Renal cortical epithelial cell (primary cell): ENCODE results near the gene TAS2R43. TPM values are rescaled to one million over a fixed set of nuclear protein-coding genes. Genes with fewer than 3 reads are reported as not detected.
"Not testable (repeated sequence)": the region's sequence is repeated elsewhere in the genome, so short reads cannot be mapped to it uniquely, and the experiment has no call there.

Experiments
- DNase-seq: peaks from one replicate; pipeline ENCODE4 v3.0.0-alpha.2; 2011; ENCODE audit warnings: low read depth
- total RNA-seq: library from RNA; depleted of rRNA; stranded (reverse); fragments of >200 nt; gene quantifications from 2 replicates; pipeline ENCODE4 v1.2.3, GENCODE V29; 2014

The TAS2R43 gene
- total RNA-seq, 1 donor from 2014 or later: not detected

DNA sequence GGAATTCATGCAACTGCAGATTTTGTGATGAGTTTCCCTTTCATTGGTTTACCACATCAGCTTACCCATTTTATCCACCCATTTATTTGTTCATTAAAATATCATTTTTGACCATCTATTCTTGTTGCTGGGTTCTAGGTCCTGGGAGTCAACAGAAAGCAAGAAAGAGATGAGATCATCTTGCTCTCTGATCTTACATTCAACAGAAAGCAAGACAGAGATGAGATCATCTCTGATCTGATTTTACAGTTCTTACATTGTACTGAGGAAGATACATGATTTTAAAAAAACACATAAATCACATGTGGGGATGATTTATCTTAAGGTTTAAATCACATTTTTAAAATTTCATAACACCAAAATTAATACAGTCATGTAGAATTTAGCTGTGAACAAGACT is 32.3 kb downstream of the TAS2R43 start:
- DNase-seq: no peak

- DNase-seq: no peak
These were observed 33.1 kb downstream of the TAS2R43 start for GRCh38 chr12:11059041-11059440.

- DNase-seq: no peak
These were observed 36.8 kb downstream of the TAS2R43 start for GRCh38 chr12:11055306-11055705.

DNA sequence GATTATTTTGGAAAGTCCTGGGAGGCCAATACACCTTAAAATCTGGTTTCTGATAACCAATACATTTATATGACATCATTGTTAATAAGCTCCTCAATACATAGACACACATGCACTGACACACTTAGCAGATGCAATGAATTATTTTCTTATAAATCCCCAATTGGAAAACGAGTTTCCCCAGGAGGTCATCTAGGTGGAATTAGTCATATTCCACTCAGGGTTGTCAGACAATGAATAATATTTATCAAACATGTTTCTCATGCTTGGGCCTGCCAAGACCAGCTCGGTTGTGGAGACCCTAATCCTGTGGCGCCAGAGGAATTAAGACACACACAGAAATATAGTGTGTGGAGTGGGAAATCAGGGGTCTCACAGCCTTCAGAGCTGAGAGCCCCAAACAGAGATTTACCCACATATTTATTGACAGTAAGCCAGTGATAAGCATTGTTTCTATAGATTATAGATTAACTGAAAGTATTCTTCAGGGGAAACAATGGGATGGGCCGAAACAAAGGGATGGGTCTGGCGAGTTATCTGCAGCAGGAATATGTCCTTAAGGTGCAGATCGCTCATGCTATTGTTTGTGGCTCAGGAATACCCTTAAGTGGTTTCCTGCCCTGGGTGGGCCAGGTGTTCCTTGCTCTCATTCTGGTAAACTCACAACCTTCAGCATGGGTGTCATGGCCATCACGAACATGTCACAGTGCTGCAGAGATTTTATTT is 42.1 kb downstream of the TAS2R43 start:
- not testable (repeated sequence) for DNase-seq

DNA sequence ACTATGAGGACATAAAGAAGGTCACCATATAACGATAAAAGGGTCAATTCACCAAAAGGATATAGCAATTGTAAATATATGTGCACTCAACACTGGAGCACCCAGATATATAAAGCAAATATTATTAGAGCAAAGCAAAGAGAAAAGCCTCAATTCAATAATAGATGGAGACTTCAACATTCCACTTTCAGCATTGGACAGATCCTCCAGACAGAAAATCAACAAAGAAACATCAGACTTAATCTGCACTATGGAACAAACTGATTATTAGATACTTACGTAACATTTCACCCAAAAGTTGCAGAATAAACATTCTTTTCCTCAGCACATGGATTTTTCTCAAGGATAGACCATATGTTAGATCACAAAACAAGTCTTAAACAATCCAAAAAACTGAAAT is 50.7 kb downstream of the TAS2R43 start:
- DNase-seq: not testable (repeated sequence)

Other genes starting within 250 kb of the TAS2R43 start
- gene PRR4, start 242.8 kb downstream of the TAS2R43 start, total RNA-seq: 1.4 and 2.3 TPM in 2 replicates
- 5.9 and 14.8 TPM in 2 replicates for gene PRH1, start 208.1 kb downstream of the TAS2R43 start, total RNA-seq
- gene TAS2R13, start 182.8 kb downstream of the TAS2R43 start, total RNA-seq: 5.2 TPM in 1 of 2 replicates, not detected in the other
- gene PRH2, start 163.1 kb downstream of the TAS2R43 start, total RNA-seq: not detected in 2 replicates
- 1.4 and 7.1 TPM in 2 replicates for gene TAS2R14, start 153.1 kb downstream of the TAS2R43 start, total RNA-seq
- 0.35 and 9.3 TPM in 2 replicates for gene TAS2R50, start 105.4 kb downstream of the TAS2R43 start, total RNA-seq
- 1.6 and 7.7 TPM in 2 replicates for gene TAS2R20, start 94.0 kb downstream of the TAS2R43 start, total RNA-seq
- 1.2 and 11.6 TPM in 2 replicates for gene TAS2R19, start 69.7 kb downstream of the TAS2R43 start, total RNA-seq
- gene TAS2R31, start 60.9 kb downstream of the TAS2R43 start, total RNA-seq: 9.5 TPM in 1 of 2 replicates, not detected in the other
- gene TAS2R46, start 30.0 kb downstream of the TAS2R43 start, total RNA-seq: 5.3 TPM in 1 of 2 replicates, not detected in the other
- 0.52 and 8.6 TPM in 2 replicates for gene TAS2R30, start 42.3 kb upstream of the TAS2R43 start, total RNA-seq
- 6.3 and 8.0 TPM in 2 replicates for gene SMIM10L1, start 78.9 kb upstream of the TAS2R43 start, total RNA-seq
- not detected in 2 replicates for gene TAS2R42, start 94.6 kb upstream of the TAS2R43 start, total RNA-seq
- not detected in 2 replicates for gene PRB3, start 177.4 kb upstream of the TAS2R43 start, total RNA-seq
- gene PRB4, start 218.1 kb upstream of the TAS2R43 start, total RNA-seq: not detected in 2 replicates